PC-9 (cell line): Measurements from ENCODE around the gene MFSD12. TPM values are rescaled to one million over a fixed set of nuclear protein-coding genes. Genes with fewer than 3 reads are reported as not detected.
A peak's percentile ranks its signal among the peaks of the same experiment; 100 is the strongest.

ENCODE experiments used
- BruUV-seq: library from RNA; stranded (reverse); fragments of 400-500 nt; replicated peaks from 2 replicates; lab custom pipeline; 2021; lab: Mats Ljungman, UMichigan
- CTCF ChIA-PET: fragments of 300-600 bp; sonication (Branson Sonifier 250); formaldehyde crosslinking; loops from one replicate; lab custom pipeline; 2022; ENCODE audit warnings: antibody characterized with exemption; lab: Charles Lee
- POLR2A ChIA-PET: fragments of 300-600 bp; sonication (Branson Sonifier 250); formaldehyde crosslinking; loops from one replicate; lab custom pipeline; 2022; ENCODE audit warnings: antibody characterized with exemption; ENCODE audit not compliant: unreplicated experiment; lab: Charles Lee
- DNase-seq, 2 experiments: peaks; one replicate each; pipeline versions ENCODE4 v3.0.0 to v3.0.0-alpha.2; 2015 to 2022; ENCODE audit warnings: mixed read lengths in 1 of 2
- H2AFZ ChIP-seq: fragments of 200-600 bp; sonication (generic); 2 replicates; pipeline ENCODE4 v1.8.1; 2017; ENCODE audit warnings: antibody characterized with exemption
- H3F3A ChIP-seq: fragments of 200-600 bp; sonication (generic); 2 replicates; pipeline ENCODE4 v1.8.1; 2017; ENCODE audit warnings: antibody characterized with exemption, mild to moderate bottlenecking, low read depth; ENCODE audit not compliant: insufficient read depth
- H3K27ac ChIP-seq: fragments of 200-600 bp; sonication (generic); 2 replicates; pipeline ENCODE4 v1.6.1; 2016; ENCODE audit warnings: mixed run types
- H3K27me3 ChIP-seq: fragments of 200-600 bp; sonication (generic); 2 replicates; pipeline ENCODE4 v1.6.1; 2016; ENCODE audit warnings: low read depth, mixed run types; ENCODE audit not compliant: insufficient read depth
- H3K36me3 ChIP-seq: fragments of 200-600 bp; sonication (generic); 2 replicates; pipeline ENCODE4 v1.6.1; 2016; ENCODE audit warnings: low read depth, mixed run types
- H3K4me1 ChIP-seq: fragments of 200-600 bp; sonication (generic); replicated peaks from 2 replicates; pipeline ENCODE4 v1.6.1; 2016; ENCODE audit warnings: mixed run types; ENCODE audit not compliant: insufficient read depth
- H3K4me2 ChIP-seq: fragments of 200-600 bp; sonication (generic); 2 replicates; pipeline ENCODE4 v1.6.1; 2017; ENCODE audit warnings: mixed run types
- H3K4me3 ChIP-seq: fragments of 200-600 bp; sonication (generic); 2 replicates; pipeline ENCODE4 v1.6.1; 2016; ENCODE audit warnings: mixed run types
- H3K79me2 ChIP-seq: fragments of 200-600 bp; sonication (generic); 2 replicates; pipeline ENCODE4 v1.6.1; 2017; ENCODE audit warnings: low read depth, mixed run types
- H3K9me2 ChIP-seq: fragments of 200-600 bp; sonication (generic); 2 replicates; pipeline ENCODE4 v1.8.1; 2017; ENCODE audit warnings: mild to moderate bottlenecking; ENCODE audit not compliant: insufficient read depth
- H3K9me3 ChIP-seq: fragments of 200-600 bp; sonication (generic); 2 replicates; pipeline ENCODE4 v1.8.1; 2016; ENCODE audit warnings: low read depth; ENCODE audit not compliant: insufficient read depth
- H4K20me1 ChIP-seq: fragments of 200-600 bp; sonication (generic); 2 replicates; pipeline ENCODE4 v1.8.1; 2017; ENCODE audit not compliant: insufficient read depth
- EZH2 ChIP-seq: fragments of 200-600 bp; sonication (generic); IDR thresholded peaks from 2 replicates; pipeline ENCODE4 v1.8.0; 2017; ENCODE audit warnings: antibody characterized with exemption, low read depth
- intact Hi-C: fragments of 100-400 bp; cut with micrococcal nuclease; formaldehyde crosslinking; loops from one replicate; pipeline ENCODE4 v1.10.0; 2022; ENCODE audit not compliant: unreplicated experiment
- total RNA-seq: library from RNA; stranded (reverse); gene quantifications from 2 replicates; pipeline ENCODE4 v1.2.3, GENCODE V29; 2021
- TF ChIP-seq, protein P1 (sequence below): fragments of 200-600 bp; sonication (generic); conservative IDR thresholded peaks from 2 replicates; pipeline ENCODE4 v1.6.1; 2017; ENCODE audit warnings: mixed run types, antibody characterized with exemption, mild to moderate bottlenecking, moderate library complexity

Gene MFSD12
- total RNA-seq, 1 experiment from 2014 or later, result 70.0 TPM

- H3F3A ChIP-seq, result no peaks in the 10 kb centered on the region
- no TSS peak for BruUV-seq
- H3K79me2 ChIP-seq, result no peaks in the 10 kb centered on the region
- intact Hi-C loops, result loop anchor here (5.0 kb wide), 1 partner anchor 659 kb away; no protein-coding TSS in a partner anchor
- no peaks in the 10 kb centered on the region for H3K36me3 ChIP-seq
- no peak overlapping the region for H2AFZ ChIP-seq
- no peak overlapping the region for H3K4me2 ChIP-seq
- no peak overlapping the region for H3K4me3 ChIP-seq
- H4K20me1 ChIP-seq, result no peaks in the 10 kb centered on the region; the same call in 1 of the 2 replicates
- no peaks in the 10 kb centered on the region for H3K4me1 ChIP-seq
- no peaks in the 10 kb centered on the region for H3K27me3 ChIP-seq
- DNase-seq, result no peak
- POLR2A ChIA-PET, result interaction anchor here (0.8 kb wide), 1 partner anchor 29 kb away, joined by 13 read pairs; no protein-coding TSS in a partner anchor
- no peak overlapping the region for H3K27ac ChIP-seq
- no peak for TF ChIP-seq EZH2
- TF ChIP-seq, protein P1, sequence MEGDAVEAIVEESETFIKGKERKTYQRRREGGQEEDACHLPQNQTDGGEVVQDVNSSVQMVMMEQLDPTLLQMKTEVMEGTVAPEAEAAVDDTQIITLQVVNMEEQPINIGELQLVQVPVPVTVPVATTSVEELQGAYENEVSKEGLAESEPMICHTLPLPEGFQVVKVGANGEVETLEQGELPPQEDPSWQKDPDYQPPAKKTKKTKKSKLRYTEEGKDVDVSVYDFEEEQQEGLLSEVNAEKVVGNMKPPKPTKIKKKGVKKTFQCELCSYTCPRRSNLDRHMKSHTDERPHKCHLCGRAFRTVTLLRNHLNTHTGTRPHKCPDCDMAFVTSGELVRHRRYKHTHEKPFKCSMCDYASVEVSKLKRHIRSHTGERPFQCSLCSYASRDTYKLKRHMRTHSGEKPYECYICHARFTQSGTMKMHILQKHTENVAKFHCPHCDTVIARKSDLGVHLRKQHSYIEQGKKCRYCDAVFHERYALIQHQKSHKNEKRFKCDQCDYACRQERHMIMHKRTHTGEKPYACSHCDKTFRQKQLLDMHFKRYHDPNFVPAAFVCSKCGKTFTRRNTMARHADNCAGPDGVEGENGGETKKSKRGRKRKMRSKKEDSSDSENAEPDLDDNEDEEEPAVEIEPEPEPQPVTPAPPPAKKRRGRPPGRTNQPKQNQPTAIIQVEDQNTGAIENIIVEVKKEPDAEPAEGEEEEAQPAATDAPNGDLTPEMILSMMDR, result no peak
- H3K9me3 ChIP-seq, result no peaks in the 10 kb centered on the region
- H3K9me2 ChIP-seq, result no peaks in the 10 kb centered on the region
- CTCF ChIA-PET, result no interaction called here
Measured at GRCh38 chr19:3548606-3549005, 8.8 kb downstream of the MFSD12 start.

DNA sequence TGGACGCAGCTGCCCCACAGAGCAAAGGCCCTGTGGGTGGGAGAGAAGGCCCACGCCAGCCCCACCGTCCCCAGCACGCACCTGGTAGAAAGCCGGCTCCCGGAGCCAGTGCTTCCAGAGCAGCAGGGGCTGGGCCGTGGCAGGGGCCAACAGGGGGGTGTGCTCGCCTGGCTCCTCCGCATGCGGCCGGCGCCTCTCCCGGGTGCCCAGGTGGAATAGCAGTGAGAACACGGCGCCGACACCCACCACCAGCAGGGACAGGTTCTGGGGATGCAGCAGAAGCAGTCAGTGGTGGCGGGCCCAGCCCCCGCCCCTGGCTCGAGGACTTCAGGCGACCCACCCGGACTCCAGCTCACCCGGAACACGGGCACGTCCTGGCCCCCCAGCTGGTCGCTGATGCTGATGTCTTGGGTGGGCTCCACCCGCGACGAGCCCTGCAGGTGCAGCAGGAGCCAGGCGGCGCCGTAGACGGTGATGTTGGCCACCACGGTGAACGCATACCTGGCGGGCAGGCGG is 9.6 kb downstream of the MFSD12 start:
- H3K4me2 ChIP-seq, result no peak overlapping the region
- no peak overlapping the region for H2AFZ ChIP-seq
- POLR2A ChIA-PET, result interaction anchor here (0.8 kb wide), 1 partner anchor 30 kb away, joined by 13 read pairs; no protein-coding TSS in a partner anchor
- H3K79me2 ChIP-seq, result no peaks in the 10 kb centered on the region
- no peaks in the 10 kb centered on the region for H3K27me3 ChIP-seq
- no peaks in the 10 kb centered on the region for H3K9me2 ChIP-seq
- intact Hi-C loops, result loop anchor here (5.0 kb wide), 1 partner anchor 659 kb away; no protein-coding TSS in a partner anchor
- H3F3A ChIP-seq, result no peaks in the 10 kb centered on the region
- TF ChIP-seq, protein P1, result peak; percentile 18; the same call in 1 of the 2 replicates
- TF ChIP-seq EZH2, result no peak
- DNase-seq, result no peak
- H3K9me3 ChIP-seq, result no peaks in the 10 kb centered on the region
- H3K27ac ChIP-seq, result no peak overlapping the region
- H4K20me1 ChIP-seq, result no peaks in the 10 kb centered on the region; the same call in 1 of the 2 replicates
- no peaks in the 10 kb centered on the region for H3K4me1 ChIP-seq
- no peaks in the 10 kb centered on the region for H3K36me3 ChIP-seq
- no TSS peak for BruUV-seq
- H3K4me3 ChIP-seq, result no peak overlapping the region
- CTCF ChIA-PET, result no interaction called here

DNA sequence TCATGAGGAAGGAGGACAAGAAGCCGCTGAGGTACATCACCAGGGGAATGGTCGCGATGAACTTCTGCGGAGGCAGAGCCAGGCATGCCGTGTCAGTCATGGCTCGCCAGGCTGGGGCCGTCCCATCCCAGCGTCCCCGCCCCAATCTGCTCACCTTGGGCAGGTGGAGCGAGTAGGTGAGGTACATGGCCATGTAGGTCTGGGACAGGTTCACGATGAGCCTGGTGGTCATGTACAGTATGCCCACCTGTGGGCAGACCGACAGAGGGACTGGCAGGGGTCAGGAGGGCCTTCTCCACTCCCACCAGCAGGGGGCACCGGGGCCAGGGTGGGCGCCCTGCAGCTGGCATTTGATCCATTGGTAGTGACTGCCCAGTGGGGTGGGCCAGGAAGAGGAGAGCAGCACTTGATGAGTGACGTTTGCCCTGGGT is 10.1 kb downstream of the MFSD12 start:
- intact Hi-C loops, result loop anchor here (5.0 kb wide), 1 partner anchor 660 kb away; no protein-coding TSS in a partner anchor
- Histone ChIP-seq H3K4me3 (no peak overlapping the region), H3F3A (no peaks in the 10 kb centered on the region), H3K9me3 (no peaks in the 10 kb centered on the region), H3K4me2 (no peak overlapping the region), H3K36me3 (no peaks in the 10 kb centered on the region), H3K79me2 (no peaks in the 10 kb centered on the region), H4K20me1 (no peaks in the 10 kb centered on the region; the same call in 1 of the 2 replicates), H2AFZ (no peak overlapping the region), H3K4me1 (no peaks in the 10 kb centered on the region), H3K27ac (no peak overlapping the region), H3K27me3 (no peaks in the 10 kb centered on the region), H3K9me2 (no peaks in the 10 kb centered on the region)
- BruUV-seq, result no TSS peak
- no peak for DNase-seq
- no peak for TF ChIP-seq EZH2
- TF ChIP-seq, protein P1, result peak; percentile 57; the same call in 1 of the 2 replicates
- ChIA-PET POLR2A (interaction anchor here (0.6 kb wide), 1 partner anchor 16 kb away, joined by 3 read pairs; no protein-coding TSS in a partner anchor), CTCF (no interaction called here)
